NCI-H1105 (cell line): Measurements from ENCODE around the gene TMEM190.

Experiments
- DNase-seq: peaks from one replicate; lab custom pipeline; 2025; lab: John Stamatoyannopoulos, UW

Gene TMEM190

DNA sequence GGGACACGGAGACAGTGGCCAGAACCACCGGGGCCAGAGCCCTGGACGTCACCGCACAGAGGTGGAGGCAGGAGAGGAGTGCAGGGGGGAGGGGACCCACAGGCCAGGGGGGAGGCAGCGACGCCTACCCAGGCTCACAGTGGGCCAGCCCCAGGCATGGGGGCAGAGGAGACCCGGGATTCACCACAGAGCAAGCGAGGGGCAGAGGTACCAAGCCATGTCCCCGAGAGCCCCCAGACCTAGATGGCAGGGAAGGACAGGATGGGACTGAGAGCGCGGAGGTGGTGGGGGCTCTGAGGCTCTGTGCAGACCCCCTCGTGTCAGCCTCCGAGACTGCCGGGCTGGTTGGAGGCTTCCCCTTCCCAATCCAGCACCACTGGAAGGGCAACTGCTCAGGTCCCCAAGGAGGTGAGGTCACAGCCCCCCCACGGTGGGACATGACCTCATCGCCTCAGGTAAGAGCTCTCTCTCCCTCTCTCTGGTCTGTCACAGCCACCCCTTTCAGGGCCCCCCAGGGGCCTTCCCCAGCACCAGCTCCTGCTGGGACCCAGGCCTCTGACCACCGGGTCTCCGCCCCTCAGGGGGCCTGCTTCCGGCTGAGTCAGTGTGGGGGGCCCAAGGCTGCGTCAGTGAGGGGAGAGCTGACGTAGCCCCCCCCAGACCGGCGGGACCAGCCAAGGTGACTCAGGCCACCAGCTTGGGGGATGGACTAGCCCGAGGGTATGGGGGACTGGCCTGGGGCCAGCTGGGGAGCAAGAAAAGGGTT lies 4.1 kb upstream of the TMEM190 start:
- DNase-seq, result no peak

DNA sequence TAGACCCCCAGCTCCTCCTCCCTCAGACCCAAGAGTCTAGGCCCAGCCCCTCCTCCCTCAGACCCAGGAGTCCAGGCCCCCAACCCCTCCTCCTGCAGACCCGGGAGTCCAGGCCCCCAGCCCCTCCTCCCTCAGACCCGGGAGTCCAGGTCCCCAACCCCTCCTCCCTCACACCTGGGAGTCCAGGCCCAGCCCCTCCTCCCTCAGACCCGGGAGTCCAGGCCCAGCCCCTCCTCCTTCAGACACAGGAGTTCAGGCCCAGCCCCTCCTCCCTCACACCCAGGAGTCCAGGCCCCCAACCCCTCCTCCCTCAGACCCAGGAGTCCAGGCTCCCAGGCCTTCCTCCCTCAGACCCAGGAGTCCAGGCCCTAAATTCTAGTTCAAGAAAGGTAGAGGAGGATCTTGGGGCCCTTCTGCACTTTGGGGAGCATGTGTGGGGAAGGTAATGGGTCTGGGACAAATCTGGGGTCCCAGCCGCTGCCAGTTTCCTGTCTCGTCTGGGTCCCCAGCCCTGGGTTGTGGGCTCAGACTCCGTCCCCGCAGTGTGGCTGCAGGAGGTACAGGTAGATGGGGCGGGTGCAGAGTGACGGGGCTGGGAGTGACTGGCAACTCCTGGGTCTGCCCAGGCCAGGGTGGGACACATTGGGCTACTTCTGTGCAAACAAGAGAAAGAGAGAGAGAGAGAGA lies 3.2 kb upstream of the TMEM190 start:
- DNase-seq, result no peak

DNA sequence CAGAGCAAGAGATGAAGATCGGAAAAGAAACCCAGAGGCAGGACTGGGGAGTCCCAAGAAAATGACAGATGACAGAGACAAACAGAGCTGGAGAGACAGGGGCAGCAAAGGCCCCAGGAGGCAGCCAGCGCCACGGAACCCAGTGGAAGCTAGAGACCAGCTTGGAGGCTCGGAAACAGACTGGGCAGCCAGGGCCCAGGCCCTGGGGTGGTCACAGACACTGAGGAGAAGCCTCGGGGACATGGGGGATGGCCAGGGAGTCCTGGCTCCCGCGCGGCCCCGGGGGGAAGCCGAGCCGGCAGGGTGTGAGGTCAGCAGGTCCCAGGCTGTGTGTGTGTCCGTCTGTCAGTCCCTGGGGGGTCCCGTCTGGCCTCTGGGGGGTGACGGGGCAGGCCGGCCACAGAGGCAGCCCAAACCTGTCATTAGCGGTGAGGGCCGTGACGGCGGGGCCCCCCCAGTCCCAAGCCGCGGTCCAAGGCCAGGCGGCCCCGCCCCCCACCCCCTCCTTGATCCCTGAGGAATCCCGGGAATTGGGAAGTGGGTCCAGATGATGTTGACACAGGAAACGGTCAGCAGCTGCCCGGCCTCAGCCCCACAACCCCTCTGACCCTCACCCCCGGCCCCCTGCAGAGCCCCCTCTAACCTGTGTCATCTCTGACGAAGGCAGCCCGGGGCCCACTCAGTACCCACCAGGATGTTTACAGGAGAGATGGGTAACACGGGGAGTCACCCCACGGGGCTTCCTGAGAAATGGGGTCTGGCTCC lies 2.5 kb upstream of the TMEM190 start:
- DNase-seq, result no peak

DNA sequence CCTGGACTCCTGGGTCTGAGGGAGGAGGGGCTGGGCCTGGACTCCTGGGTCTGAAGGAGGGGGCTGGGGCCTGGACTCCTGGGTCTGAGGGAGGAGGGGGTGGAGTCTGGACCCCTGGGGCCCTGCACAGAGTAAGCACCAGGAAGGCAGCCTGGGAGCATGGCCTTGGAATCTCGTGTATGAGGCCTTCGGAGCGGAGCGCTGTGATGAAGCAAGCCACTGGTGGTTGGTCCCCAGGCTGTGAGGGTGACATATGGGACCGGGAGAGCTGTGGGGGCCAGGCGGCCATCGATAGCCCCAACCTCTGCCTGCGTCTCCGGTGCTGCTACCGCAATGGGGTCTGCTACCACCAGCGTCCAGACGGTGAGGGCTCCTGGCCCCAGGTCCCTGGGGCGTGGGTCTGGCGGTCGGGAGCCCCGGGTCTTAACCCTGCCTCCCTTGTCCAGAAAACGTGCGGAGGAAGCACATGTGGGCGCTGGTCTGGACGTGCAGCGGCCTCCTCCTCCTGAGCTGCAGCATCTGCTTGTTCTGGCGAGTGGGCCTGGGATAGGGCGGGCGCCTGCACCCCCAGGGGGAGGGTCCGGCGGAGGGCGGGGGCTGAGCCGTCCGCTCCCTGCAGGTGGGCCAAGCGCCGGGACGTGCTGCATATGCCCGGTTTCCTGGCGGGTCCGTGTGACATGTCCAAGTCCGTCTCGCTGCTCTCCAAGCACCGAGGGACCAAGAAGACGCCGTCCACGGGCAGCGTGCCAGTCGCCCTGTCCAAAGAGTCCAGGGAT lies 918 bp downstream of the TMEM190 start:
- no peak for DNase-seq

DNA sequence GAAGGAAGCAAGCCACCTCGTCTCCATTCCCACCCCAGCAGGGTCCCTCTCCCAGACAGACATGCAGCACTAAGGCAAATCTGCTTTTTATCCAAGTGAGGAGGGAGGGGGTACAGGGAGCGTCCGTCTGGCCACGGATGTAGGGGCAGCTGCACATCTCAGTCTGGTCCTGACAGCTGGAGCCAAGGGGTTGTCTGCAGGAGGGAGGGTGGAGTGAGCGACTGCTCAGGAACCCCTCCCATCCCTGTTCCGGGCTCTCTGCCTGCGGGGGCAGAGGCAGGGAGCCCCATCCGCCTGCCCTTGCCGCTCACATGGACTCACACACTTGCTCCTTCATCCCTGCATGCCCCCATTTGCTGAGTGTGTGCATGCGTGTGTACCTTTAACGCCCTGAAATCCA lies 2.5 kb downstream of the TMEM190 start:
- no peak for DNase-seq

DNA sequence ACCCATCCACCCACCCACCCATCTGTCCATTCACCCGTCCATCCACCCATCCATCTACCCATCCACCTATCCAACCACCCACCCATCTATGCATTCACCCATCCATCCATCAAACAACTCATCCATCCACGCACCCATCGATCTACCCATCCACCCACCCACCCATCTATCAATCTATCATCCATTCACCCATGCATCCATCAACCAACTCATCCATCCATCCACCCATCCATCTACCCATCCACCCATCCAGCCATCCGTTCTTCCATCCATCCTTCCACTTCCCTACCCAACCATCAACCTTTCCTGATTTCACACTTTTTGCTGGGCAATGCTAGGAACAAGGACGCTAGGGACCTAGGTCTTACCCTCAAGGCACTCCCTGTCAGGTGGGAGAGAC lies 5.4 kb downstream of the TMEM190 start:
- DNase-seq, result no peak

DNA sequence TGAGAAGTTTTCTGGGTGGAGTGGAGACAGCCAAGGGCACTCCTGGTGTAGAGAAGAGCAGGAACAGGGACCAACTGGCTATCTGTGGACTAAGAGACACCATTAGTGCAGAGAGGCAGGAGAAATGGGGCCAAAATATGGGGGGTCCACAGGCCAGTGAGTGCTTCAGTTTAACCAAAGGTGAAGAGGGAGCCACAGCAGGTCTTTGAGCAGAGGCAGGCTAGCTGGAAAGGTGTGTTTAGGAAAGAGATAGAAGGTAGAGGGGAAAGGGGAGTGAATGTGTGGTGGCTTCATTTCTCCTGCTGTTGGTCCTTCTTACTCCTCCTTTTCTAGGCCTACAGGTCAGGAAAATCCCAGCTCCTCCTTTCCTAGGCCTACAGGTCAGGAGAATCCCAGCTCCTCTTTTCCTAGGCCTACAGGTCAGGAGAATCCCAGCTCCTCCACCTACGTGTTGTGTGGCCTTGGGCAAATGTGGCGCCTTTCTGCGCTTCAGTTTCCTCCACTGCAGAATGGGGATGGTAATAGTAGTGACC lies 6.0 kb downstream of the TMEM190 start:
- no peak for DNase-seq

DNA sequence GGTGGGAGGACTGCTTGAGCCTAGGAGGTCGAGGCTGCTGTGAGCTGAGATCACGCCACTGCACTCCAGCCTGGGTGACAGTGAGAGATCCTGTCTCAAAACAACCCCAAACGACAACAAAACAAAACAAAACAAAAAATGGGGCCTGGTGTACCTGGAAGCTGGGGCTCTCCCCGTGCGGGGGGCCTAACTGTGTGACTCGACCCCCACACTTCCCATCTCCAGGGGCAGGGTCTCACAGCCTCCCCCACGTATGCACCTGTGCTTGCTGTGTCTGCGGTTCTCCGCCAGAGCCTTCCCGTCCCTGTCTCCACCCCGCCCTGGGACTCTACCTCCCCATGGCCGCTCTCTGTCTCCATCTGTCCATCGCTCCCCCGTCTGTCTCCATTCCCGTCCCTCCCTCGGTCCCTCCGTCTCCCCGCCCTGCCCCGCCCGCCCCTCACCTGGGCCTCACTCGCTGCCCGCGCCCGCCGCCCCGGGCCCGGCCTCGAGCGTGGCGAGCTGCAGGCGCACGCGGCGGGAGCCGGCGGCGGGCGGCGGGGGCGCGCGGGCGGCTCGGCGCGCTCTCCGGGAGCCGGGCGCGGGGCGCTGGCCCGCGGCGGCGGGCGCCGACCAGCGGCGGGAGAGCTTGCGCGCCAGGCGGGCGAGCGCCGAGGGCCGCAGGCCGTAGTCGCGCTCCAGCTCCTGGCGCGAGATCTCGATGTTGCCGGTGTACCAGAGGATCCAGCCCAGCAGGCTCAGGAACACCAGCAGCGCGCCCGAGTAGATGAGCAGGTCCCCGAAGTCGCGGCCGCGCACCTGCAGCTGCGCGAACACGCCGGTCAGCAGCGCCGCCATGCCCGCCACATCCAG lies 6.9 kb downstream of the TMEM190 start:
- peak; percentile 65 for DNase-seq

DNA sequence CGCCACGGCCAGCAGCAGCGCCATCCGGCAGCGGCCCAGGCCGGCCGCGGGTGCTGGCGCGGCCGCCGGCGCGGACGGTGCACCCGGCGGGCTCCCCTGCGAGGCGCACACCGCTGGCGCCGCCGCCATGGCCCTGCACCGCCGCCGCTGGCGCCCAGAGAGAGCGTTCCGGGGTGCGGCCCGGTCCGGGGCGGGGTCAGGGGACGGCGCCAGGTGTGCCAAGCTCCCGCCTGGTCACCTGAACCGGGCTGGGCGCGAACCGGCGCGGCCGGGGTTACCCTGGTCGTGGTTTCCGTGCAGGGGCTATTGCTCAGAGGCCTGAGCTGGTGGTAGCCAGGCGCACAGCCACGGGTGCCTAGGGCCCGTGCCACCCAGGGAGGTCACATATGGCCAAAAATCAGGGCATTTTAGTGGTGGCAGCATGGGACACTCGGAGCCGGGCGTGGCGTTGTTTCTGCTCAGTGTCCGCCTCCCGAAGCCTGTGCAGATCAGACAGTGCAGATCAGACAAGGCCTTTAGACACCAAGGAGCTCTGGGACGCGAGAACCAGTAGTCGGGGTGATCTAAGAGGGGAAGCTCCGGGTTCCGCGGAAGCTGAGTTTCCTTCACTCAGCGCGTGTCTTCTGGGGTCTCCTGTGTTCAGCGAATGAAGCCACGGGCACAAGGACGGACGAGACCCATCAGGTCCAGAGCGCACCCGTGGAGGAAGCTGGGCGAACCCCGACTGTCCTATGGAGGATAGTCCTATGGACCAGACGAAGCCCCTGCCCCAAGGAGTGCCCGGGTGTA lies 7.7 kb downstream of the TMEM190 start, which contains the start of gene TMEM238:
TMEM238 (minus strand) TSS at position 162 of the 789 bp plus-strand sequence; CDS start at position 129, 33 bp downstream.
- peak; percentile 12 for DNase-seq

DNA sequence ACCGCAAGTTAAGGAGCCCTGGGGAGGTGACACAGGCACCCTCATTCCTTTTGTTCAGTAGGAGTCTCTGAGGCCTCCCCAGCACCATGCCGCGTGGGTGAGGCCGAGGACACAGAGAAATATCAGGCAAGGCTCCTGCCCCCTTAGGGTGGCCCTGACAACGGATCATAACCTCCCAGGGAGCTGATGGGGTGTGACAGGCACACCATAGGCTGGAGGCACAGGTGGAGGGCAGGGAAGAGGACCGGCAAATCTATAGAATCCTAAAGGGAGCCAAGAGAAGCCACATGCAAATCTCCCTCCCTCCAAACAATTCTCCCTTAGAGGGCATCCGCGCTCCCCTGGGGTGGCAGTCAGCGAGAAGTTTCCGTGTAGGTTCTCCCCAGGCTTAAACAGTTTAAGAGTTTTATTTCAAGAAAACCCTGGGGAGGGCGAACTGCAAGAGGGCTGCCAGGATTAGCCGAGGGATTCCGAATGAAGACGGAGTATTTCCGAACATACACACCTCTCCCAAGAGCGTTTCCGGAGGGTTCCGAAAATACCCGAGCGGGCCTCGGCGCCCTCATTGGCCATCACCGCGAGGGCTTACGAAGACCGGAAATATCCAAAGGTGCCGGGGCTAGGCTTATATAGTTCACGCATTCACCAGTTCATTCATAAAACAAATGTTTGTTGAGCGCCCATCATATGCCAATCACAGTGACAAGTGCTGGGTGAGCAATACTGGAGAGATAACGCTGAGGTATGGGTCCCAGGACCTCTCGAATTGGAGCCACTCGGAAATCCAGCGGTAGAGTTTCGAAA lies 8.5 kb downstream of the TMEM190 start:
- peak; percentile 97 for DNase-seq

DNA sequence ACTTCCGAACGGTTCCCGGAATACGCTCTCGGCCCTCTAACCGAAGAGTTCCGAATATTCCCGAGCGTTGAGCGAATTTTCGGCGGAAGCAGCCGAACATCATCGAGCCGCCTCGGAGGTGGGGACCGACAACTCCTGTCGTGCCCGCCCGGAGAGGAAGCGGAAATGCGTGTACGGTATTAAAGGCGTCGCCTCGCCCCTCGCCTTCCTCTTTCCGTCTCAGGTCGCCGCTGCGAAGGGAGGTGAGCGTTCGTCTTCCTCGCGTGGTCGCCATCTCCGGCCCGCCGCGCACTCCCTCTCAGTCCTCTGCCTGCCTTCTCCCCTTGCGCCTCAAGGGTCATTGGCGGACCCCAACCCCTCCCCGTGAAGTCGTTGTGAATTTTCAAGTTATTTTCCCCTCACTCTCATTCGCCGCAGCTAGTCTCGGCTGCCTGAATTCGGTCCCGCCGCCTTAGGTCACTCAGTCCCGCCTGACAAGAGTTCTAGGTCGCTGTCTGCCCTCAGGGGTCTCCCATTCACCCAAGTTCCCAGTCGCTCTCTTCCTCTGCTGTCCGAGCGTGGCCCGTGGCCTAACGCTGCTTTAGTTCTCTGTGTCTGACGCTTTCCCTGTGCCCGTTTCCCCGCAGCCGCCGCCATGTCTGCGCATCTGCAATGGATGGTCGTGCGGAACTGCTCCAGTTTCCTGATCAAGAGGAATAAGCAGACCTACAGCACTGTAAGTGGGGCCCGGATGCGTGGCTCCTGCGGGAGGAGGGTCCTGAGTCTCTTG lies 9.3 kb downstream of the TMEM190 start, which contains the start of gene RPL28:
RPL28 (plus strand) TSS at position 209 of the 769 bp plus-strand sequence; CDS start at position 635, 426 bp downstream.
- DNase-seq, result peak; percentile 99

DNA sequence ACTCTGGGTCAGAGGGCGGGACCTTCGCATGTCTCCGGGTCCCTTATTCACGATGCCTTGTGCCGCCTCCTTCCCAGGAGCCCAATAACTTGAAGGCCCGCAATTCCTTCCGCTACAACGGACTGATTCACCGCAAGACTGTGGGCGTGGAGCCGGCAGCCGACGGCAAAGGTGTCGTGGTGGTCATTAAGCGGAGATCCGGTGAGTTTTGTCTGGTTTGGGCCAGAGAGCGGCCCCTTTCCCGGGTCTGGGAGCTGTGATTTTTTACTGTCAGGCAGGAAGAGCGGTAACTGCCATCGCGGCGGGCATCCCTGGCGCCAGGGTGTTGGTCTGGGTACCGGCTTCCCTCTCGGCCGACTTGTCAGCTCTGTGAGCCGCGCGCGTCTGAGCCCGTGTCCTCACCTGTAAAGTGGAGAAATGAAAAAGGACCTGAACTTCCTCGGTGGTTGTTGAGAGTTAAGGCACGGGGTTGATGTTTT lies 9.9 kb downstream of the TMEM190 start:
- no peak for DNase-seq

DNA sequence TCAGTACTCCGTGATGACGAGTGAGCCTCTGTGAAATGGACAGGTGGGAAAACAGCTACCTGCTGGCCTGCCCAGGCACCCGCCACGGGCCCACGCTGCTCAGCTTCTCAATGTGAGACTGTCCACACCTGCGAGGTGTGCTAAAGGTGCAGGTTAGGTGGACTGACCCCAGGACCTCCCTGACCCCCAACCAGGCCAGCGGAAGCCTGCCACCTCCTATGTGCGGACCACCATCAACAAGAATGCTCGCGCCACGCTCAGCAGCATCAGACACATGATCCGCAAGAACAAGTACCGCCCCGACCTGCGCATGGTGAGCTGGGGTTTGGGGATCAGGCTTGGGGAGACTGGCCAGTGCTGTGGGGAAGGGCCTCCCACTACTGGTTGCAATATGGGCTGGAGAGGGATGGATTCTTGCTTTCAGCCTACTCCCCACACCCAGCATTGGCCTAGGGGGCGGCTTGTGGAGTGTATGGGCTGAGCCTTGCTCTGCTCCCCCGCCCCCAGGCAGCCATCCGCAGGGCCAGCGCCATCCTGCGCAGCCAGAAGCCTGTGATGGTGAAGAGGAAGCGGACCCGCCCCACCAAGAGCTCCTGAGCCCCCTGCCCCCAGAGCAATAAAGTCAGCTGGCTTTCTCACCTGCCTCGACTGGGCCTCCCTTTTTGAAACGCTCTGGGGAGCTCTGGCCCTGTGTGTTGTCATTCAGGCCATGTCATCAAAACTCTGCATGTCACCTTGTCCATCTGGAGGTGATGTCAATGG lies 11.3 kb downstream of the TMEM190 start:
- DNase-seq, result no peak

DNA sequence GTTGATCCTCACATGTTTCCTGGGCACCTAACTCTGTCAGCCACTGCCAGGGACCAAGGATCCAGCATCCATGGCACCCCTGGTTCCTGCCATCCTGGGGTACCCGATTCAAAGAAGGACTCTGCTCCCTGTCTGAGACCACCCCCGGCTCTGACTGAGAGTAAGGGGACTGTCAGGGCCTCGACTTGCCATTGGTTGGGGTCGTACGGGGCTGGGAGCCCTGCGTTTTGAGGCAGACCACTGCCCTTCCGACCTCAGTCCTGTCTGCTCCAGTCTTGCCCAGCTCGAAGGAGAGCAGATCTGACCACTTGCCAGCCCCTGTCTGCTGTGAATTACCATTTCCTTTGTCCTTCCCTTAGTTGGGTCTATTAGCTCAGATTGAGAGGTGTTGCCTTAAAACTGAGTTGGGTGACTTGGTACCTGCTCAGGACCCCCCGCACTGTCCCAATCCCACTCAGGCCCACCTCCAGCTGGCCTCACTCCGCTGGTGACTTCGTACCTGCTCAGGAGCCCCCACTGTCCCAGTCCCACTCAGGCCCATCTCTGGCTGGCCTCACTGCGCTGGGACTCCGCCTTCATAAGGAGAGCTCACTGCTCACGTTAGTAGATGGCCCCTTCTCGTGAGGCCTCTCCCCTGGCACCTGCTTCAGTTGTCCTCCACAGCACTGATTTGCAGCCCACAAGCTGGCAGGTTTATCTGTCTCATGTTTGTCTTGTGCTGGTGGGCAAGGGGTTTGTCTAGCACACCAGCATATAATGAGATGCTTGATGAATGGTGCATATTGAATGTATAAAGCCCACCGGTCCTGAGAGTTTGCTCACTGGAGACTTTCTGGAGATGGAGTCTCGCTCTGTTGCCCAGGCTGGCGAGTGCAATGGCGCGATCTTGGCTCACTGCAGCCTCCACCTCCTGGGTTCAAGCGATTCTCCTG lies 13.0 kb downstream of the TMEM190 start:
- DNase-seq, result no peak

DNA sequence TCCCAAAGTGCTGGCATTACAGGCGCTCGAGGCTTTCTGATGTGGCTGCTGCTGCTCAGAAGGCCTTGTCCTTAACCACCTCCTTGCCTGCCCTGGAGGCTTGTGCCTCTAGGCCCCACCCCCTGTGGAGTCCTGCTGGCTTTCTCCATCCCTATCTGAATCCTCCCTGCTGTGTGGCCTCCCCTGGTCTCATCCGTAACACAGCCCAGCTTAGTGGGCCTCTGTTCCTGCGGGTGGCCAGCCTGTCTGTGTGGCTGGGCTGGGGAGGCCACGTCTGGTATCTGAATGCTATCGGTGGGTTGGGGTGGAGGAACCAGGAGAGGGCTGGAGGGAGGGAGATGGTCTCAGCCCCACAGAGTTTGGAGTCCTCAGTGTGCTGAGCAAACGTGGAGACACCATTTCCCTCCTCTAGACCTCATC lies 13.8 kb downstream of the TMEM190 start:
- no peak for DNase-seq

DNA sequence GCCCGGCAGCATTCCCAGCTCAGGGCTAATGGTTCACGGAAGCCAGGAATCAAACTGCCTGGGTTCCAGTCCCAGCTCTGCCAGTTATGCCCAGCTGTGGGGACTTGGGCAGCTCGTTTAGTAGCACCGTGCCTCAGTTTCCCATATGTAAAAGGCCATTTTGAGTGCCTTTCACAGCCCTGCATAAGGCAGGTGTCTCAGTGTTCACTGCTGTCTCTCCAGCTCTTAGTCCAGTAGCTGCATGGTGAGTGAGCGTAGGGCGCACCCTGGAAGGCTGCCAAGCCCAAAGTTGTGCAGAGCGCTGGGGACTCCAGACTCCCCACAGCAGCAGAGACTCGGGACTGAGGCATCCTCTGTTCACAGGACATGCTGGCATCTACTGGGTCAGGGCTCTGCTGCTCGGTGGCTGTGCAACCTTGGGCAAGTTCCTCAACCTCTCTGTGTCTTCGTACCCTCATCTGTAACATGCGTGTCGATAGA lies 14.6 kb downstream of the TMEM190 start:
- DNase-seq, result no peak
